HEK293 (cell line): ENCODE data around the gene EOMES.

Source experiments
- CTCF ChIA-PET: fragments of 350-600 bp; formaldehyde crosslinking; extraction: SDS; loops from one replicate; lab custom pipeline; 2021; ENCODE audit warnings: antibody characterized with exemption; lab: Yijun Ruan, JAX
- POLR2A ChIA-PET: fragments of 300-600 bp; formaldehyde crosslinking; extraction: SDS; loops from one replicate; lab custom pipeline; 2020; ENCODE audit warnings: antibody characterized with exemption, inconsistent platforms; lab: Yijun Ruan, JAX
- H3K27ac ChIP-seq: fragments of 200-500 bp; sonication (Bioruptor generic); 2 replicates; pipeline ENCODE4 v1.5.1; 2014; ENCODE audit warnings: low read depth, low read length, control low read depth, inconsistent platforms; ENCODE audit errors: extremely low read depth
- H3K36me3 ChIP-seq, 2 experiments: fragments of 200-500 bp in 1 of 2; sonication (Bioruptor generic) in 1 of 2; 1 replicate in 1 of 2; 2 replicates in 1 of 2; pipeline ENCODE4 v1.5.1; 2014 to 2017; ENCODE audit warnings: inconsistent platforms in 2 of 2, low read length in 2 of 2; ENCODE audit not compliant: control insufficient read depth in 2 of 2, insufficient read depth in 1 of 2
- H3K4me1 ChIP-seq: fragments of 200-500 bp; sonication (Bioruptor generic); 2 replicates; pipeline ENCODE4 v1.5.1; 2014; ENCODE audit warnings: mild to moderate bottlenecking, low read length, inconsistent platforms; ENCODE audit not compliant: control insufficient read depth, insufficient read depth
- H3K4me3 ChIP-seq: 2 replicates; pipeline ENCODE4 v1.5.1; 2011; ENCODE audit warnings: low read depth, mild to moderate bottlenecking, control low read depth, low read length, moderate library complexity
- H3K9me3 ChIP-seq: fragments of 200-500 bp; sonication (Bioruptor generic); 2 replicates; pipeline ENCODE4 v1.5.1; 2014; ENCODE audit warnings: low read depth, low read length, inconsistent platforms; ENCODE audit not compliant: control insufficient read depth, insufficient read depth
- BCL11A ChIP-seq: fragments of 450-650 bp; formaldehyde crosslinking; IDR thresholded peaks from 2 replicates; pipeline ENCODE4 v1.5.1; 2016; ENCODE audit warnings: low read depth, missing biosample characterization, missing genetic modification characterization
- GLI4 ChIP-seq: fragments of 450-650 bp; formaldehyde crosslinking; IDR thresholded peaks from 2 replicates; pipeline ENCODE4 v1.5.1; 2016; ENCODE audit warnings: missing biosample characterization, missing genetic modification characterization
- KLF1 ChIP-seq: fragments of 450-650 bp; formaldehyde crosslinking; IDR thresholded peaks from 2 replicates; pipeline ENCODE4 v1.5.1; 2016; ENCODE audit warnings: missing biosample characterization, missing genetic modification characterization
- MYNN ChIP-seq: fragments of 450-650 bp; formaldehyde crosslinking; IDR thresholded peaks from 2 replicates; pipeline ENCODE4 v1.5.1; 2016; ENCODE audit warnings: missing biosample characterization, missing genetic modification characterization, borderline replicate concordance
- REPIN1 ChIP-seq: fragments of 450-650 bp; formaldehyde crosslinking; IDR thresholded peaks from 2 replicates; pipeline ENCODE4 v1.5.1; 2017; ENCODE audit warnings: missing biosample characterization, missing genetic modification characterization, low read depth
- ZBTB20 ChIP-seq: fragments of 450-650 bp; formaldehyde crosslinking; IDR thresholded peaks from 2 replicates; pipeline ENCODE4 v1.5.1; 2016; ENCODE audit warnings: missing biosample characterization, missing genetic modification characterization
- ZFP3 ChIP-seq: fragments of 450-650 bp; formaldehyde crosslinking; IDR thresholded peaks from 2 replicates; pipeline ENCODE4 v1.5.1; 2016; ENCODE audit warnings: low read depth, missing biosample characterization, missing genetic modification characterization
- ZFP69B ChIP-seq: fragments of 450-650 bp; formaldehyde crosslinking; IDR thresholded peaks from 2 replicates; pipeline ENCODE4 v1.5.1; 2016; ENCODE audit warnings: missing biosample characterization, missing genetic modification characterization
- ZNF10 ChIP-seq: fragments of 450-650 bp; formaldehyde crosslinking; IDR thresholded peaks from 2 replicates; pipeline ENCODE4 v1.5.1; 2017; ENCODE audit warnings: missing biosample characterization, missing genetic modification characterization
- ZNF114 ChIP-seq: fragments of 450-650 bp; formaldehyde crosslinking; IDR thresholded peaks from 2 replicates; pipeline ENCODE4 v1.5.0; 2017; ENCODE audit warnings: missing biosample characterization, missing genetic modification characterization
- ZNF121 ChIP-seq: fragments of 450-650 bp; formaldehyde crosslinking; IDR thresholded peaks from 2 replicates; pipeline ENCODE4 v1.5.1; 2016; ENCODE audit warnings: missing biosample characterization, missing genetic modification characterization
- ZNF184 ChIP-seq: fragments of 450-650 bp; IDR thresholded peaks from 2 replicates; pipeline ENCODE4 v1.5.1; 2018; ENCODE audit warnings: missing biosample characterization, mild to moderate bottlenecking, missing genetic modification characterization
- ZNF239 ChIP-seq: fragments of 450-650 bp; formaldehyde crosslinking; IDR thresholded peaks from 2 replicates; pipeline ENCODE4 v1.5.1; 2016; ENCODE audit warnings: missing biosample characterization, missing genetic modification characterization
- ZNF292 ChIP-seq: fragments of 450-650 bp; formaldehyde crosslinking; IDR thresholded peaks from 2 replicates; pipeline ENCODE4 v1.5.1; 2016; ENCODE audit warnings: low read depth, missing biosample characterization, missing genetic modification characterization, borderline replicate concordance
- ZNF311 ChIP-seq: fragments of 450-650 bp; formaldehyde crosslinking; IDR thresholded peaks from 2 replicates; pipeline ENCODE4 v1.5.1; 2017; ENCODE audit warnings: missing biosample characterization, missing genetic modification characterization, borderline replicate concordance
- ZNF391 ChIP-seq: fragments of 450-650 bp; formaldehyde crosslinking; IDR thresholded peaks from 2 replicates; pipeline ENCODE4 v1.5.1; 2016; ENCODE audit warnings: low read depth, missing biosample characterization, missing genetic modification characterization, borderline replicate concordance
- ZNF514 ChIP-seq: fragments of 450-650 bp; formaldehyde crosslinking; IDR thresholded peaks from 2 replicates; pipeline ENCODE4 v1.5.1; 2016; ENCODE audit warnings: missing biosample characterization, missing genetic modification characterization
- ZNF558 ChIP-seq: fragments of 450-650 bp; formaldehyde crosslinking; IDR thresholded peaks from 2 replicates; pipeline ENCODE4 v1.5.1; 2016; ENCODE audit warnings: missing biosample characterization, missing genetic modification characterization
- ZNF677 ChIP-seq: fragments of 450-650 bp; IDR thresholded peaks from 2 replicates; pipeline ENCODE4 v1.5.0; 2018; ENCODE audit warnings: missing biosample characterization, mild to moderate bottlenecking, missing genetic modification characterization, moderate library complexity
- ZNF792 ChIP-seq: fragments of 450-650 bp; formaldehyde crosslinking; IDR thresholded peaks from 2 replicates; pipeline ENCODE4 v1.5.1; 2016; ENCODE audit warnings: missing biosample characterization, missing genetic modification characterization
- ZNF843 ChIP-seq: fragments of 450-650 bp; formaldehyde crosslinking; IDR thresholded peaks from 2 replicates; pipeline ENCODE4 v1.5.1; 2016; ENCODE audit warnings: missing biosample characterization, missing genetic modification characterization
- TF ChIP-seq, protein P1 (sequence below): fragments of 450-650 bp; formaldehyde crosslinking; IDR thresholded peaks from 2 replicates; pipeline ENCODE4 v1.5.1; 2016; ENCODE audit warnings: missing biosample characterization, missing genetic modification characterization
- TF ChIP-seq, protein P2 (sequence below): fragments of 450-650 bp; formaldehyde crosslinking; IDR thresholded peaks from 2 replicates; pipeline ENCODE4 v1.5.1; 2016; ENCODE audit warnings: missing biosample characterization, missing genetic modification characterization

Gene EOMES

DNA sequence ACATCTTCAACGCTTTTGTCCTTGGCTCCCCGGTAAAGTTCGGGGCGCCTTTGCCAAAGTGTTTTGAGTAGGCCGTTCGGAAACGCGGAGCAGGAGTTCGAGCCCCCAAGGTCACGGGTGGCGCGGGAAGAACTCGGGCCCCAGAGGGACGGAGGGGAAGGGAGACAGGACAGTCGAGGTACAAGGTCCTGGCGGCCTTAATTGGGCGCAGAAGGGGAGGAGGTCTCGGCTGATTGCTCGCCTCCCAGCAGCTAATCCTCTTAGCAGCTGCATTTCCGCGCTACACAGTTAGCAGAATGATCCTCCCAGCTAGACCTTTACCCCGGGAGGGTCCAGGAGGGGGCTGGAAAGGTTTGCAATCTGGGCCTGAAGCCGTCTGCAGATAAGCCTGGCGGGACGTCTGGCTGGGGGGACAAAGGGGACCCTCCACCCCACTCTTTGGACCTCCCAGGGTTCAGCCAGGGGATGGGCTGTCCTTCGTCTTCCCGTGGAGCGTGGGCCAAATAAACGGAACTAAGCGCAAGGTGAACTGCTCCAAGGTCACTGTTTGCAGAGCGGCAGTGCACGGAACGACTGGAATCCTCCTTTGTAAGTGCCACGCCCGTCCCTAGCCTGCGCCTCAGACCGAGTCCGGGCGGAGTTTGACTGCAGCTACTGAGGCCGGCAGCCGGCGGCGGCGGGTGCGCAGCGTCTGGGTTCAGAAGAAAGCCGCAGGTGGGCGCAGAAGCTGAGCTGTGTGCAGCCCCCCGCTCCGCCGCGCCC is 7.2 kb downstream of the EOMES start:
- CTCF ChIA-PET, result no interaction called here
- POLR2A ChIA-PET, result no interaction called here

DNA sequence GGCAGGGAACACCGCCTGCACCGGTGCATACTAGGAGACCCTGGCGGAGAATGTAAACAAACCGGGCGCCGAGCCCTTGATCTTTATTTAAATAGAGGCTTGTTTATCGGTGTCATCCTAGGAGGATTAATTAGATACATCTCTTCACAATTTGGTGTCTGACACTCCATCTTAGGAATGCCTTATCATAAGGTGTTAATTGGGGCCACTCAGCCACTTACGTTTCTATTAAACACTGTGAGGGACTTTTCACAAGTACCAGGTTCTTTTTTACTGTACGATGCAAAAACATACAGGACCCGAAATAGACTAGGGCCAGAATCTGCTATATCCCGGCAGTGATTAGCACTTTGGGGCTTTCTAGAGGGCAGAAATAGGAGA is 8.0 kb downstream of the EOMES start:
- Histone ChIP-seq H3K36me3 (peaks cover 0 to 5% of the 10 kb centered on the region in 2 experiments; a peak in 1 of 3 replicates), H3K9me3 (no peaks in the 10 kb centered on the region), H3K4me3 (no peak overlapping the region), H3K27ac (no peak overlapping the region), H3K4me1 (no peaks in the 10 kb centered on the region)
- POLR2A ChIA-PET, result no interaction called here
- TF ChIP-seq REPIN1 (tag by site-specific recombination) (no peak), ZNF292 (no peak), ZNF558 (tag by site-specific recombination) (no peak), ZNF514 (tag by site-specific recombination) (no peak), ZNF677 (tag by site-specific recombination) (no peak), GLI4 (tag by site-specific recombination) (no peak), ZFP3 (no peak), MYNN (tag by site-specific recombination) (no peak), KLF1 (no peak), ZNF184 (tag by site-specific recombination) (no peak)
- TF ChIP-seq, protein P1, sequence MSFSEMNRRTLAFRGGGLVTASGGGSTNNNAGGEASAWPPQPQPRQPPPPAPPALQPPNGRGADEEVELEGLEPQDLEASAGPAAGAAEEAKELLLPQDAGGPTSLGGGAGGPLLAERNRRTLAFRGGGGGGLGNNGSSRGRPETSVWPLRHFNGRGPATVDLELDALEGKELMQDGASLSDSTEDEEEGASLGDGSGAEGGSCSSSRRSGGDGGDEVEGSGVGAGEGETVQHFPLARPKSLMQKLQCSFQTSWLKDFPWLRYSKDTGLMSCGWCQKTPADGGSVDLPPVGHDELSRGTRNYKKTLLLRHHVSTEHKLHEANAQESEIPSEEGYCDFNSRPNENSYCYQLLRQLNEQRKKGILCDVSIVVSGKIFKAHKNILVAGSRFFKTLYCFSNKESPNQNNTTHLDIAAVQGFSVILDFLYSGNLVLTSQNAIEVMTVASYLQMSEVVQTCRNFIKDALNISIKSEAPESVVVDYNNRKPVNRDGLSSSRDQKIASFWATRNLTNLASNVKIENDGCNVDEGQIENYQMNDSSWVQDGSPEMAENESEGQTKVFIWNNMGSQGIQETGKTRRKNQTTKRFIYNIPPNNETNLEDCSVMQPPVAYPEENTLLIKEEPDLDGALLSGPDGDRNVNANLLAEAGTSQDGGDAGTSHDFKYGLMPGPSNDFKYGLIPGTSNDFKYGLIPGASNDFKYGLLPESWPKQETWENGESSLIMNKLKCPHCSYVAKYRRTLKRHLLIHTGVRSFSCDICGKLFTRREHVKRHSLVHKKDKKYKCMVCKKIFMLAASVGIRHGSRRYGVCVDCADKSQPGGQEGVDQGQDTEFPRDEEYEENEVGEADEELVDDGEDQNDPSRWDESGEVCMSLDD (tag by site-specific recombination), result no peak
- CTCF ChIA-PET, result no interaction called here

More for the DNA sequence above, 7.2 kb downstream of the EOMES start:
- no peak overlapping the region for H3K27ac ChIP-seq
- TF ChIP-seq BCL11A (tag by site-specific recombination), result no peak
- TF ChIP-seq ZNF114 (tag by site-specific recombination), result no peak
- no peak for TF ChIP-seq ZNF10
- TF ChIP-seq GLI4 (tag by site-specific recombination), result no peak
- no peak for TF ChIP-seq ZNF121 (tag by site-specific recombination)
- TF ChIP-seq ZBTB20 (tag by site-specific recombination), result no peak
- TF ChIP-seq, all 188 proteins: peak for 0
- H3K9me3 ChIP-seq, result no peaks in the 10 kb centered on the region
- no peaks in the 10 kb centered on the region for H3K4me1 ChIP-seq
- H3K36me3 ChIP-seq, result peaks cover 0 to 5% of the 10 kb centered on the region in 2 experiments; a peak in 1 of 3 replicates
- H3K4me3 ChIP-seq, result no peak overlapping the region

DNA sequence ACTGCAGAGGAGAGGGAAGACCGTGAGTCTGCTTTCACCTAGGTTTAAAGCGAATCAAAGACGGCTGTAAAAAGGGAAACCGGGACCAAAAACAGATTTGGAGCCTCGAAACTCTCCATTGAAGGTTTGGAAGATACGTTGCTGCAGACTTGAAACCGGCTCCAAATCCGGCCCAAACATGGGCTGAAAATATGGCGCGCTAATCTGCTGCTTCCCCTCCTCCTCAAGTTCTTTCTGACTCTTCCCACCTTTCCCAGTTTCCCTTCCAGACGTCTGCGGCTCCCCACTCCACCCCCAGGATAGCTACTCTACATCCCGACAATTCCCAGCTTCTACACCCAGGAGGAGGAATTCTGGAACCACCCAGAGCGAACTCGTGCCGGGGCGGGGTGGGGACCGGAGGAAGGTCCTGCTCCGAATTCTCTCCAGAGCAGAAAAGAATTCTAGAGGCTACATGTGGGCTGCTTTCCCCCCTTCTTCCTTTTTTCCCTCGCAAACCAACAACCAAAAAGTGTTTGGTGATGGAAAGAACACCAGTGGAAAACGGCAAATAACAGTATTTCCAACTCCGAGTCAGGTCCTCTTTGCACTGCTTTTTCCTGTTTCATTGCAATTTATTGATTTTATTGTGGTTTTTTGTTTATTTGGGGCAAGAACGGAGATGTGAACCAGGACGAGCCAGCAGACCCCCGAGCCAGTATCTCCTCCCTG is 8.5 kb downstream of the EOMES start:
- Histone ChIP-seq H3K27ac (no peak overlapping the region), H3K4me3 (no peak overlapping the region), H3K9me3 (no peaks in the 10 kb centered on the region), H3K4me1 (no peaks in the 10 kb centered on the region), H3K36me3 (peaks cover 0 to 5% of the 10 kb centered on the region in 2 experiments; a peak in 1 of 3 replicates)
- ChIA-PET CTCF (no interaction called here), POLR2A (interaction anchor here (0.9 kb wide), 1 partner anchor 9 kb away, joined by 3 read pairs; the partner anchor contains the start of gene EOMES)
- TF ChIP-seq ZNF843 (tag by site-specific recombination) (no peak), ZNF239 (no peak), ZNF792 (tag by site-specific recombination) (no peak), ZNF311 (tag by site-specific recombination) (no peak), ZNF391 (no peak), ZFP69B (tag by site-specific recombination) (no peak)
- TF ChIP-seq, protein P2, sequence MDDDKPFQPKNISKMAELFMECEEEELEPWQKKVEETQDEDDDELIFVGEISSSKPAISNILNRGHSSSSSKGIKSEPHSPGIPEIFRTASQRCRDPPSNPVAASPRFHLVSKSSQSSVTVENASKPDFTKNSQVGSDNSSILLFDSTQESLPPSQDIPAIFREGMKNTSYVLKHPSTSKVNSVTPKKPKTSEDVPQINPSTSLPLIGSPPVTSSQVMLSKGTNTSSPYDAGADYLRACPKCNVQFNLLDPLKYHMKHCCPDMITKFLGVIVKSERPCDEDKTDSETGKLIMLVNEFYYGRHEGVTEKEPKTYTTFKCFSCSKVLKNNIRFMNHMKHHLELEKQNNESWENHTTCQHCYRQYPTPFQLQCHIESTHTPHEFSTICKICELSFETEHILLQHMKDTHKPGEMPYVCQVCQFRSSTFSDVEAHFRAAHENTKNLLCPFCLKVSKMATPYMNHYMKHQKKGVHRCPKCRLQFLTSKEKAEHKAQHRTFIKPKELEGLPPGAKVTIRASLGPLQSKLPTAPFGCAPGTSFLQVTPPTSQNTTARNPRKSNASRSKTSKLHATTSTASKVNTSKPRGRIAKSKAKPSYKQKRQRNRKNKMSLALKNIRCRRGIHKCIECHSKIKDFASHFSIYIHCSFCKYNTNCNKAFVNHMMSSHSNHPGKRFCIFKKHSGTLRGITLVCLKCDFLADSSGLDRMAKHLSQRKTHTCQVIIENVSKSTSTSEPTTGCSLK, result no peak
